Measurements from ENCODE around the gene L2HGDH. TPM values are rescaled to one million over a fixed set of nuclear protein-coding genes. Genes with fewer than 3 reads are reported as not detected.
A peak's percentile ranks its signal among the peaks of the same experiment; 100 is the strongest.

L2HGDH gene
- total RNA-seq, 2 donors from 2014 or later, result 15.9 to 23.2 TPM

GRCh38 chr14:50347521-50347920, 35.5 kb upstream of the L2HGDH start:
- Histone ChIP-seq H3K4me3 (ENCODE audit: low read length) (no peak overlapping the region), H3K36me3 (ENCODE audit: control insufficient read depth, insufficient read depth, low read length) (no peaks in the 10 kb centered on the region), H3K9me3 (ENCODE audit: control insufficient read depth, low read length) (no peaks in the 10 kb centered on the region), H3K27ac (ENCODE audit: low read depth, low read length) (no peak overlapping the region), H3K4me1 (ENCODE audit: control insufficient read depth, insufficient read depth, low read length) (no peaks in the 10 kb centered on the region), H3K27me3 (ENCODE audit: control insufficient read depth, insufficient read depth, low read length, poor library complexity, severe bottlenecking) (no peaks in the 10 kb centered on the region), H3K9ac (ENCODE audit: extremely low read depth, low read length, poor library complexity, severe bottlenecking) (no peak overlapping the region)
- Mint-ChIP-seq H3K9me3 (no peaks in the 10 kb centered on the region), H3K27ac (peak overlapping the region; percentile 2), H3K36me3 (ENCODE audit: low read depth) (no peaks in the 10 kb centered on the region), H3K4me1 (peaks cover 12% of the 10 kb centered on the region), H3K4me3 (no peak overlapping the region), H3K27me3 (ENCODE audit: insufficient read depth) (no peaks in the 10 kb centered on the region)
- no peak for DNase-seq
- WGBS, 2 experiments (ENCODE audit: insufficient coverage in 1 of 2, insufficient read length in 1 of 2), result 26 to 63% methylated on average over 1 of the region's 1 CpG
- no peak for TF ChIP-seq CTCF (conservative IDR thresholded peaks at IDR 0.05)

GRCh38 chr14:50345846-50346422, 33.9 kb upstream of the L2HGDH start:
- no peak for DNase-seq
- Histone ChIP-seq H3K36me3 (ENCODE audit: control insufficient read depth, insufficient read depth, low read length) (no peaks in the 10 kb centered on the region), H3K9me3 (ENCODE audit: control insufficient read depth, low read length) (no peaks in the 10 kb centered on the region), H3K27ac (ENCODE audit: low read depth, low read length) (no peak overlapping the region), H3K9ac (ENCODE audit: extremely low read depth, low read length, poor library complexity, severe bottlenecking) (no peak overlapping the region), H3K4me3 (ENCODE audit: low read length) (no peak overlapping the region), H3K27me3 (ENCODE audit: control insufficient read depth, insufficient read depth, low read length, poor library complexity, severe bottlenecking) (no peaks in the 10 kb centered on the region), H3K4me1 (ENCODE audit: control insufficient read depth, insufficient read depth, low read length) (no peaks in the 10 kb centered on the region)
- Mint-ChIP-seq H3K4me1 (peaks cover 16% of the 10 kb centered on the region), H3K4me3 (no peak overlapping the region), H3K36me3 (ENCODE audit: low read depth) (no peaks in the 10 kb centered on the region), H3K9me3 (no peaks in the 10 kb centered on the region), H3K27me3 (ENCODE audit: insufficient read depth) (no peaks in the 10 kb centered on the region), H3K27ac (no peak overlapping the region)
- no peak for TF ChIP-seq CTCF (conservative IDR thresholded peaks at IDR 0.05)
- WGBS, 2 experiments (ENCODE audit: insufficient coverage in 1 of 2, insufficient read length in 1 of 2), result 78 to 81% methylated on average over 3 to 6 of the region's 6 CpGs

GRCh38 chr14:50344876-50345563, 33.0 kb upstream of the L2HGDH start:
- H3K4me3 Mint-ChIP-seq, result no peak overlapping the region
- 87 to 100% methylated on average over 3 of the region's 4 CpGs for WGBS, 2 experiments (ENCODE audit: insufficient coverage in 1 of 2, insufficient read length in 1 of 2)
- H3K9me3 ChIP-seq (ENCODE audit: control insufficient read depth, low read length), result no peaks in the 10 kb centered on the region
- H3K4me1 ChIP-seq (ENCODE audit: control insufficient read depth, insufficient read depth, low read length), result no peaks in the 10 kb centered on the region
- H3K9me3 Mint-ChIP-seq, result no peaks in the 10 kb centered on the region
- H3K27ac ChIP-seq (ENCODE audit: low read depth, low read length), result no peak overlapping the region
- TF ChIP-seq CTCF (conservative IDR thresholded peaks at IDR 0.05), result no peak
- no peak overlapping the region for H3K27ac Mint-ChIP-seq
- peaks cover 20% of the 10 kb centered on the region for H3K4me1 Mint-ChIP-seq
- no peaks in the 10 kb centered on the region for H3K27me3 Mint-ChIP-seq (ENCODE audit: insufficient read depth)
- H3K36me3 Mint-ChIP-seq (ENCODE audit: low read depth), result no peaks in the 10 kb centered on the region
- H3K27me3 ChIP-seq (ENCODE audit: control insufficient read depth, insufficient read depth, low read length, poor library complexity, severe bottlenecking), result no peaks in the 10 kb centered on the region
- no peak for DNase-seq
- no peaks in the 10 kb centered on the region for H3K36me3 ChIP-seq (ENCODE audit: control insufficient read depth, insufficient read depth, low read length)
- H3K9ac ChIP-seq (ENCODE audit: extremely low read depth, low read length, poor library complexity, severe bottlenecking), result no peak overlapping the region
- H3K4me3 ChIP-seq (ENCODE audit: low read length), result no peak overlapping the region

All from endodermal cell (in vitro differentiated cells).